ENCODE measurements around the gene FAAP100. TPM values are rescaled to one million over a fixed set of nuclear protein-coding genes. Genes with fewer than 3 reads are reported as not detected.

FAAP100 gene
- total RNA-seq, 4 donors from 2014 or later = 20.1 to 41.7 (median 26.7) TPM

GRCh38 chr17:81536299-81537290, 15.6 kb downstream of the FAAP100 start:
- Histone ChIP-seq H3K9me3 (no peaks in the 10 kb centered on the region), H3K27me3 (peaks cover 0 to 43% of the 10 kb centered on the region in 2 donors), H3K4me3 (no peak overlapping the region), H3K36me3 (peaks cover 2 to 39% (median 5%) of the 10 kb centered on the region in 3 donors), H3K4me1 (peaks cover 0 to 21% (median 12%) of the 10 kb centered on the region in 4 donors), H3K27ac (no peak overlapping the region)
- 16 to 21% methylated on average over 29 to 37 of the region's 89 CpGs for WGBS, 2 donors
- TF ChIP-seq EP300 (IDR thresholded peaks at IDR 0.05) (no peak), CTCF (IDR thresholded peaks at IDR 0.05) (no peak), POLR2A (IDR thresholded peaks at IDR 0.05) (no peak)
- no peak for DNase-seq (ENCODE audit: low spot score in 2 of 2)

- WGBS, 2 donors = 75 to 77% methylated on average over 13 of the region's 13 CpGs
- peaks cover 0 to 30% (median under 1%) of the 10 kb centered on the region in 3 donors for H3K36me3 ChIP-seq
- no peak overlapping the region for H3K4me3 ChIP-seq
- TF ChIP-seq EP300 (IDR thresholded peaks at IDR 0.05) = no peak
- TF ChIP-seq CTCF (IDR thresholded peaks at IDR 0.05) = no peak
- no peak for TF ChIP-seq POLR2A (IDR thresholded peaks at IDR 0.05)
- H3K9me3 ChIP-seq = no peaks in the 10 kb centered on the region
- DNase-seq (ENCODE audit: low spot score in 2 of 2) = no peak
- peaks cover 0 to 21% (median 12%) of the 10 kb centered on the region in 4 donors for H3K4me1 ChIP-seq
- H3K27me3 ChIP-seq = peaks cover 0 to 43% of the 10 kb centered on the region in 2 donors
- H3K27ac ChIP-seq = no peak overlapping the region
These were observed 16.5 kb downstream of the FAAP100 start for GRCh38 chr17:81535480-81536298.

GRCh38 chr17:81535007-81535328, 17.2 kb downstream of the FAAP100 start:
- H3K9me3 ChIP-seq = no peaks in the 10 kb centered on the region
- 64 to 90% methylated on average over 5 of the region's 5 CpGs for WGBS, 2 donors
- no peak overlapping the region for H3K27ac ChIP-seq
- H3K36me3 ChIP-seq = peaks cover 0 to 23% (median 0%) of the 10 kb centered on the region in 3 donors
- TF ChIP-seq EP300 (IDR thresholded peaks at IDR 0.05) (no peak), POLR2A (IDR thresholded peaks at IDR 0.05) (no peak), CTCF (IDR thresholded peaks at IDR 0.05) (no peak)
- DNase-seq (ENCODE audit: low spot score in 2 of 2) = no peak
- H3K4me1 ChIP-seq = peaks cover 0 to 21% (median 12%) of the 10 kb centered on the region in 4 donors
- no peak overlapping the region for H3K4me3 ChIP-seq
- peaks cover 0 to 43% of the 10 kb centered on the region in 2 donors for H3K27me3 ChIP-seq

- WGBS, 2 donors = 58 to 63% methylated on average over 3 to 5 of the region's 6 CpGs
- TF ChIP-seq EP300 (IDR thresholded peaks at IDR 0.05) (no peak), POLR2A (IDR thresholded peaks at IDR 0.05) (no peak), CTCF (IDR thresholded peaks at IDR 0.05) (no peak)
These were observed 17.8 kb downstream of the FAAP100 start for GRCh38 chr17:81534157-81535006.

More at GRCh38 chr17:81534157-81535006, 17.8 kb downstream of the FAAP100 start:
- Histone ChIP-seq H3K36me3 (peaks cover 0 to 17% (median 0%) of the 10 kb centered on the region in 3 donors), H3K4me1 (peaks cover 0 to 21% (median 12%) of the 10 kb centered on the region in 4 donors), H3K27me3 (peaks cover 0 to 43% of the 10 kb centered on the region in 2 donors), H3K27ac (no peak overlapping the region), H3K9me3 (no peaks in the 10 kb centered on the region), H3K4me3 (no peak overlapping the region)
- DNase-seq (ENCODE audit: low spot score in 2 of 2) = no peak

Data from tibial nerve (tissue), 4 donors.